Liver (tissue), 3 donors: ENCODE results near the gene KRTAP1-4.

Experiments used
- FOXA1 ChIP-seq: IDR thresholded peaks from 2 replicates; pipeline ENCODE4 v1.6.1; 2016; ENCODE audit warnings: antibody characterized with exemption
- GABPA ChIP-seq, 2 donors: IDR thresholded peaks in 1 of 2; conservative IDR thresholded peaks in 1 of 2; 2 replicates each; pipeline ENCODE4 v1.6.1; 2016; ENCODE audit warnings: antibody characterized with exemption in 2 of 2, mild to moderate bottlenecking in 1 of 2, moderate library complexity in 1 of 2
- JUND ChIP-seq, 2 donors: IDR thresholded peaks; 2 replicates each; pipeline ENCODE4 v1.6.1; 2016; ENCODE audit warnings: antibody characterized with exemption in 2 of 2
- RAD21 ChIP-seq, 2 donors: IDR thresholded peaks; 2 replicates each; pipeline ENCODE4 v1.6.1; 2016; ENCODE audit warnings: antibody characterized with exemption in 2 of 2, mild to moderate bottlenecking in 2 of 2
- SP1 ChIP-seq: IDR thresholded peaks from 2 replicates; pipeline ENCODE4 v1.6.1; 2018; ENCODE audit warnings: antibody characterized with exemption, mild to moderate bottlenecking
- TAF1 ChIP-seq: conservative IDR thresholded peaks from 2 replicates; pipeline ENCODE4 v1.6.1; 2016; ENCODE audit warnings: antibody characterized with exemption, mild to moderate bottlenecking
- YY1 ChIP-seq: IDR thresholded peaks from 2 replicates; pipeline ENCODE4 v1.6.1; 2016; ENCODE audit warnings: antibody characterized with exemption, mild to moderate bottlenecking
- TF ChIP-seq, protein P1 (sequence below): fragments of 150-350 bp; IDR thresholded peaks from 2 replicates; pipeline ENCODE4 v1.5.1; 2017; ENCODE audit warnings: improper control_type of control experiment, low read depth, low read length; ENCODE audit not compliant: missing input control
- donor health status: healthy.
- donor health status: healthy.

DNA sequence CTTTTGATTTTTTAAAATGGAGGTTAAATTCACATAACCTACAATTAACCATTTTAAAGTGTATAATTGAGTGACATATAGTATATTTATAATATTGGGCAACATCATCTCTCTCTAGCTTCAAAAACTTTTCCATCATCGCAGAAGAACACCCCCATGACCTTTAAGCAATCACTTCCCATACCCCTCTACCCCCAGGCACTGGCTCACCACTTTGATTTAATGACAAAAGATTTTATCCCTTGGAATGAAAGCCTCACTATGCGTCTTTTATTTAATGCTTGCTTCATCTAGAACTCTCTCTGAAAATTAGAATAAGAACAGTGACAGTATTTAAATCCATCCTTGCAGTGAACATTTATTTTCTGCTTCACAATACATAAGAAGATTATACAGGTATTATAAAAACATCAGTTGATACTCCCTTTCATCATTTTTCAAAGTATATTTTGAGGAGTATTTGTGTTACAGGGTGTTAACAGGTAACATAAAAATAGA is 7.9 kb upstream of the KRTAP1-4 start:
- TF ChIP-seq SP1 (no peak), RAD21 (IDR thresholded peaks at IDR 0.05) (no peak), GABPA (IDR thresholded peaks at IDR 0.05 in 1 of 2, conservative IDR thresholded peaks at IDR 0.05 in 1 of 2) (no peak), TAF1 (no peak), JUND (IDR thresholded peaks at IDR 0.05) (no peak), FOXA1 (no peak), YY1 (no peak)
- TF ChIP-seq, protein P1, sequence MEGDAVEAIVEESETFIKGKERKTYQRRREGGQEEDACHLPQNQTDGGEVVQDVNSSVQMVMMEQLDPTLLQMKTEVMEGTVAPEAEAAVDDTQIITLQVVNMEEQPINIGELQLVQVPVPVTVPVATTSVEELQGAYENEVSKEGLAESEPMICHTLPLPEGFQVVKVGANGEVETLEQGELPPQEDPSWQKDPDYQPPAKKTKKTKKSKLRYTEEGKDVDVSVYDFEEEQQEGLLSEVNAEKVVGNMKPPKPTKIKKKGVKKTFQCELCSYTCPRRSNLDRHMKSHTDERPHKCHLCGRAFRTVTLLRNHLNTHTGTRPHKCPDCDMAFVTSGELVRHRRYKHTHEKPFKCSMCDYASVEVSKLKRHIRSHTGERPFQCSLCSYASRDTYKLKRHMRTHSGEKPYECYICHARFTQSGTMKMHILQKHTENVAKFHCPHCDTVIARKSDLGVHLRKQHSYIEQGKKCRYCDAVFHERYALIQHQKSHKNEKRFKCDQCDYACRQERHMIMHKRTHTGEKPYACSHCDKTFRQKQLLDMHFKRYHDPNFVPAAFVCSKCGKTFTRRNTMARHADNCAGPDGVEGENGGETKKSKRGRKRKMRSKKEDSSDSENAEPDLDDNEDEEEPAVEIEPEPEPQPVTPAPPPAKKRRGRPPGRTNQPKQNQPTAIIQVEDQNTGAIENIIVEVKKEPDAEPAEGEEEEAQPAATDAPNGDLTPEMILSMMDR = no peak
